ENCODE measurements around the gene CDHR4. TPM values are rescaled to one million over a fixed set of nuclear protein-coding genes. Genes with fewer than 3 reads are reported as not detected.
"Not testable (repeated sequence)": the region's sequence is repeated elsewhere in the genome, so short reads cannot be mapped to it uniquely, and the experiment has no call there.

The CDHR4 gene
- total RNA-seq, 1 donor from 2014 or later, result not detected

- intact Hi-C loops (cut with micrococcal nuclease), result no loop called here
Measured at GRCh38 chr3:49781415-49782199, 18.1 kb downstream of the CDHR4 start.

- intact Hi-C loops (cut with micrococcal nuclease), result not testable (repeated sequence)
Measured at GRCh38 chr3:49780975-49781365, 18.7 kb downstream of the CDHR4 start.

- intact Hi-C loops (cut with micrococcal nuclease), result no loop called here
Measured at GRCh38 chr3:49780080-49780974, 19.3 kb downstream of the CDHR4 start.

GRCh38 chr3:49779358-49780079 is 20.2 kb downstream of the CDHR4 start:
- intact Hi-C loops (cut with micrococcal nuclease), result no loop called here

- intact Hi-C loops (cut with micrococcal nuclease), result not testable (repeated sequence)
Measured at GRCh38 chr3:49776101-49776500, 23.6 kb downstream of the CDHR4 start.

GRCh38 chr3:49775538-49775937 is 24.1 kb downstream of the CDHR4 start:
- intact Hi-C loops (cut with micrococcal nuclease), result no loop called here

GRCh38 chr3:49772703-49773102 is 27.0 kb downstream of the CDHR4 start:
- intact Hi-C loops (cut with micrococcal nuclease), result no loop called here

- intact Hi-C loops (cut with micrococcal nuclease), result no loop called here
Measured at GRCh38 chr3:49771340-49771938, 28.2 kb downstream of the CDHR4 start.

- intact Hi-C loops (cut with micrococcal nuclease), result no loop called here
Measured at GRCh38 chr3:49769926-49770325, 29.7 kb downstream of the CDHR4 start.

GRCh38 chr3:49769286-49769915 is 30.3 kb downstream of the CDHR4 start:
- intact Hi-C loops (cut with micrococcal nuclease), result no loop called here

GRCh38 chr3:49763981-49764380 is 35.7 kb downstream of the CDHR4 start:
- intact Hi-C loops (cut with micrococcal nuclease), result no loop called here

GRCh38 chr3:49761661-49762060 is 38.0 kb downstream of the CDHR4 start:
- intact Hi-C loops (cut with micrococcal nuclease), result no loop called here

- intact Hi-C loops (cut with micrococcal nuclease), result no loop called here
Measured at GRCh38 chr3:49759226-49759625, 40.4 kb downstream of the CDHR4 start.

GRCh38 chr3:49757197-49757596 is 42.5 kb downstream of the CDHR4 start:
- intact Hi-C loops (cut with micrococcal nuclease), result no loop called here

- intact Hi-C loops (cut with micrococcal nuclease), result no loop called here
Measured at GRCh38 chr3:49756036-49756435, 43.6 kb downstream of the CDHR4 start.

- intact Hi-C loops (cut with micrococcal nuclease), result no loop called here
Measured at GRCh38 chr3:49754536-49754935, 45.1 kb downstream of the CDHR4 start.

GRCh38 chr3:49751501-49751900 is 48.2 kb downstream of the CDHR4 start:
- intact Hi-C loops (cut with micrococcal nuclease), result no loop called here

GRCh38 chr3:49750056-49750455 is 49.6 kb downstream of the CDHR4 start:
- intact Hi-C loops (cut with micrococcal nuclease), result no loop called here

GRCh38 chr3:49748874-49749273 is 50.8 kb downstream of the CDHR4 start:
- intact Hi-C loops (cut with micrococcal nuclease), result not testable (repeated sequence)

GRCh38 chr3:49747792-49748480 is 51.7 kb downstream of the CDHR4 start:
- intact Hi-C loops (cut with micrococcal nuclease), result no loop called here

All from T-helper 2 cell treated with Interferon-gamma antibody and Interleukin-4, amounts not matched to agents 100 ng/mL and 5 ng/mL, for 36 hours (primary cell).